GM10248 (cell line): ENCODE measurements around the gene FOXP3.

Experiments
- CTCF ChIA-PET: fragments of 300-600 bp; sonication (Branson Sonifier 250); formaldehyde crosslinking; extraction: SDS; loops from one replicate; lab custom pipeline; 2021; ENCODE audit warnings: antibody characterized with exemption; lab: Yijun Ruan, JAX
- POLR2A ChIA-PET: fragments of 350-650 bp; sonication (Branson Sonifier 250); formaldehyde crosslinking; extraction: SDS; loops from one replicate; lab custom pipeline; 2020; ENCODE audit warnings: antibody characterized with exemption; lab: Yijun Ruan, JAX
- DNase-seq: peaks from one replicate; pipeline ENCODE4 v3.0.0; 2012; ENCODE audit errors: extremely low spot score
- CTCF ChIP-seq: IDR thresholded peaks from 2 replicates; pipeline ENCODE4 v1.5.1; 2012; ENCODE audit warnings: mild to moderate bottlenecking, low read depth; ENCODE audit errors: extremely low read depth, missing control alignments, control extremely low read depth

Gene FOXP3

GRCh38 chrX:49286136-49286535 is 21.6 kb upstream of the FOXP3 start:
- no peak for TF ChIP-seq CTCF

GRCh38 chrX:49284212-49284611 is 19.7 kb upstream of the FOXP3 start:
- POLR2A ChIA-PET: no interaction called here
- no peak for DNase-seq
- no peak for TF ChIP-seq CTCF
- CTCF ChIA-PET: interaction anchor here (1.0 kb wide), 1 partner anchor 91 kb away, joined by 3 read pairs; no protein-coding TSS in a partner anchor

More at GRCh38 chrX:49286136-49286535, 21.6 kb upstream of the FOXP3 start:
- no peak for DNase-seq
- ChIA-PET CTCF (no interaction called here), POLR2A (no interaction called here)

- TF ChIP-seq CTCF: no peak
- DNase-seq: no peak
- ChIA-PET POLR2A (no interaction called here), CTCF (no interaction called here)
Observed at GRCh38 chrX:49282647-49283011, 18.1 kb upstream of the FOXP3 start.

- TF ChIP-seq CTCF: no peak
- DNase-seq: no peak
- POLR2A ChIA-PET: no interaction called here
- CTCF ChIA-PET: no interaction called here
Observed at GRCh38 chrX:49278081-49278480, 13.6 kb upstream of the FOXP3 start.

- TF ChIP-seq CTCF: no peak
- ChIA-PET POLR2A (no interaction called here), CTCF (no interaction called here)
- DNase-seq: no peak
Observed at GRCh38 chrX:49277535-49277830, 13.0 kb upstream of the FOXP3 start.

- TF ChIP-seq CTCF: no peak
- POLR2A ChIA-PET: no interaction called here
- CTCF ChIA-PET: interaction anchor here (1.1 kb wide), 1 partner anchor 14 kb away, joined by 3 read pairs; no protein-coding TSS in a partner anchor
- no peak for DNase-seq
Observed at GRCh38 chrX:49276671-49277534, 12.4 kb upstream of the FOXP3 start.
